Uterus (tissue), 4 donors: ENCODE data around the gene U2AF1L4. TPM values are rescaled to one million over a fixed set of nuclear protein-coding genes. Genes with fewer than 3 reads are reported as not detected.

Source experiments
- DNase-seq, 2 donors: peaks; one replicate each; pipeline ENCODE4 v3.0.0-alpha.2; 2019 to 2020
- H3K27ac ChIP-seq, 2 donors: fragments of 200-600 bp; sonication (generic); 1 replicate in 1 of 2; 2 replicates in 1 of 2; pipeline ENCODE4 v1.5.1; 2016 to 2018
- H3K27me3 ChIP-seq, 2 donors: fragments of 200-600 bp; sonication (generic); one replicate each; pipeline ENCODE4 v1.5.1; 2018 to 2019; ENCODE audit warnings: control low read depth in 1 of 2
- H3K36me3 ChIP-seq, 2 donors: fragments of 200-600 bp; sonication (generic); one replicate each; pipeline ENCODE4 v1.5.1; 2019; ENCODE audit warnings: control low read depth in 1 of 2
- H3K4me1 ChIP-seq, 2 donors: fragments of 200-600 bp; sonication (generic); one replicate each; pipeline ENCODE4 v1.5.1; 2018 to 2019; ENCODE audit warnings: control low read depth in 1 of 2
- H3K4me3 ChIP-seq, 2 donors: fragments of 200-600 bp; sonication (generic); 1 replicate in 1 of 2; 2 replicates in 1 of 2; pipeline ENCODE4 v1.5.1; 2018 to 2019; ENCODE audit warnings: mild to moderate bottlenecking in 1 of 2
- H3K9me3 ChIP-seq, 2 donors: fragments of 200-600 bp; sonication (generic); one replicate each; pipeline ENCODE4 v1.5.1; 2019; ENCODE audit warnings: control low read depth in 1 of 2
- POLR2A ChIP-seq, 2 donors: fragments of 450-650 bp; IDR thresholded peaks; one replicate each; pipeline ENCODE4 v1.6.1; 2016; ENCODE audit warnings: antibody characterized with exemption in 2 of 2, mild to moderate bottlenecking in 1 of 2, moderate library complexity in 1 of 2
- intact Hi-C: fragments of 100-400 bp; cut with DNase I; formaldehyde crosslinking; loops from one replicate; pipeline ENCODE4 v1.15.1; 2023; ENCODE audit warnings: low total_unique reads
- total RNA-seq, 4 donors: library from RNA; depleted of rRNA in 3 of 4; stranded (reverse); fragments of >200 nt in 3 of 4; gene quantifications; one replicate each; pipeline versions ENCODE4 v1.1.0 to v1.2.4, GENCODE V29; 2014 to 2023
- TF ChIP-seq, protein P1 (sequence below), 4 experiments: fragments of 200-600 bp in 2 of 4; fragments of 450-650 bp in 2 of 4; sonication (generic) in 2 of 4; IDR thresholded peaks; one replicate each; pipeline ENCODE4 v1.5.1; 2016 to 2019; ENCODE audit warnings: antibody characterized with exemption in 4 of 4, mild to moderate bottlenecking in 2 of 4, moderate library complexity in 1 of 4
- donor health status: DM: yes; HTN: yes; CAD: no.

U2AF1L4 gene
- total RNA-seq, 4 donors from 2014 or later: 6.5 to 116 (median 19.5) TPM

DNA sequence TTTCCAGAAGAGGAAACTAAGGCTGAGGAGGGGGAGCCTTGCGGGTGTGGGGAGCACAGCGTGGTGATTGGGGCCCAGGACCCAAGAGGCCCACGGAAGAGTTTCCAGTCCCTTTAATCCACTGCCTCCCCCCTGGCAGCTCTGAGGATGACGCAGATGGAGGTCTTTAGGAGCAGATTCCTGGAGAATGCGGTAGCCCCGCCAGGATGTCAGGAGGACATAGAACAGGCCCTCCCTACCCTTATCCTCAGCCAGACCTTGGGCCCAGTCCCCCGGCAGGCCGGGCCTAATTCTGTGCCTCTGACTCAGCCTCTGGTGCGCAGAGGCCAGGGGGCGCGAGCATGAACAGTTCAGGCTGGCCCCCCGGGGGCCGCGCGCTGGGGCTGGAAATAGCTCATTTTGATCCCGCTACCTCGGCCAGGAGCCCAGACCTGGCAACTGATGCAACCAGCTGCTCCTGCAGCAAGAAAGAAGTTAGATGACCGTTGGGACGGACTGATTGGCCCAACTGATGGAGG, 12.1 kb upstream of the U2AF1L4 start:
- TF ChIP-seq POLR2A (IDR thresholded peaks at IDR 0.05): peak; percentile 15 to 72
- TF ChIP-seq, protein P1, sequence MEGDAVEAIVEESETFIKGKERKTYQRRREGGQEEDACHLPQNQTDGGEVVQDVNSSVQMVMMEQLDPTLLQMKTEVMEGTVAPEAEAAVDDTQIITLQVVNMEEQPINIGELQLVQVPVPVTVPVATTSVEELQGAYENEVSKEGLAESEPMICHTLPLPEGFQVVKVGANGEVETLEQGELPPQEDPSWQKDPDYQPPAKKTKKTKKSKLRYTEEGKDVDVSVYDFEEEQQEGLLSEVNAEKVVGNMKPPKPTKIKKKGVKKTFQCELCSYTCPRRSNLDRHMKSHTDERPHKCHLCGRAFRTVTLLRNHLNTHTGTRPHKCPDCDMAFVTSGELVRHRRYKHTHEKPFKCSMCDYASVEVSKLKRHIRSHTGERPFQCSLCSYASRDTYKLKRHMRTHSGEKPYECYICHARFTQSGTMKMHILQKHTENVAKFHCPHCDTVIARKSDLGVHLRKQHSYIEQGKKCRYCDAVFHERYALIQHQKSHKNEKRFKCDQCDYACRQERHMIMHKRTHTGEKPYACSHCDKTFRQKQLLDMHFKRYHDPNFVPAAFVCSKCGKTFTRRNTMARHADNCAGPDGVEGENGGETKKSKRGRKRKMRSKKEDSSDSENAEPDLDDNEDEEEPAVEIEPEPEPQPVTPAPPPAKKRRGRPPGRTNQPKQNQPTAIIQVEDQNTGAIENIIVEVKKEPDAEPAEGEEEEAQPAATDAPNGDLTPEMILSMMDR (IDR thresholded peaks at IDR 0.05): peak in 2 of 4 experiments; percentile 8 to 16
- peak overlapping the region; percentile 94 to 96 for H3K4me3 ChIP-seq
- H3K9me3 ChIP-seq: no peaks in the 10 kb centered on the region
- H3K4me1 ChIP-seq: peaks cover 0 to 17% of the 10 kb centered on the region in 2 donors
- intact Hi-C loops: no loop called here
- no peaks in the 10 kb centered on the region for H3K27me3 ChIP-seq
- peak; percentile 97 to 98 for DNase-seq
- peak overlapping the region; percentile 98 to 99 for H3K27ac ChIP-seq
- no peaks in the 10 kb centered on the region for H3K36me3 ChIP-seq

DNA sequence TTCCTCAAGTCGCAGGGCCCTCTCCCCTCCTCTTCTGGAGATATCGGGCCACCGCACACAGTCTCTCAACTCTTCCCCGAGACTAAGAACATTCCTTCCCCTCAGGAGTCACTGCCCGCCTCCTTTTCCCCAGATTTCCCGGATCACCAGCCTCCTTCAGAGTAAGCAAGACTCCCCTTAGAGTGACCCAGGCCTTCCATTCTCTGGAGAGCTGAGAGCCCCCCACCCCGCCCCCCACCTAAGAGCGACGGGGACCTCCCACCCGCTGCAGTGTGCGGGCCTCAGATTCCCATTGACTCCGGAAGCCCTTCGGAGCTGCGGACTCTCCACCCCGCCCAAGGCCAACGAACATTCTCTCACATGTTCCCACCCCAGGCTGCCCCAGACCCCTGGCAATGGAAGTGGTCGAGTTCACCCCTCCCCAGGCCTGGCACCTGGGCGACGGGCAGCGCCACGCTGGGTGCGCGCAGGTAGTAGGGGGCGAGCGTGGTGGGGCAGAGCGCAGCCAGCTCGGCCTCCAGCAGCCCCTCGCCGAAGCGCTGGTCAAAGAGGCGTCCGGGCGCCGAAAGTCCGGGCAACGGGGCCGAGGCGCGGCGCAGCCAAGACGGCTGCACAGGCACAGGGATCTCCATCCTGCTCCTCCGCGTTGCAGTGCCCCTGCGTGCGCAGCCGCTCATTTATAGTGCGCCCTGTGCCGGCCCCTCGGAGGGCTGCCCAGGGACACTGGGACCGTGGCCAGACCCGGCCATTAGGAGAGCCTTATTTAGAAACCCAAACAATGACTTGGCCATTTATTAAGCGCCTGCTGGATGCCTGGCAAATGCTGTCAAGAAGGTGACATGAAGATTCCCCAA, 11.4 kb upstream of the U2AF1L4 start, which contains the start of gene HSPB6:
Gene HSPB6, minus strand, starts transcription at position 653 of the 854 bp plus-strand sequence. Its CDS starts 21 bp downstream, at position 632.
- H3K9me3 ChIP-seq: no peaks in the 10 kb centered on the region
- TF ChIP-seq POLR2A (IDR thresholded peaks at IDR 0.05): peak; percentile 22 to 79
- TF ChIP-seq, protein P1 (IDR thresholded peaks at IDR 0.05): no peak
- H3K4me3 ChIP-seq: peak within 1 kb of the TSS; percentile 94 to 96
- intact Hi-C loops: no loop called here
- no peaks in the 10 kb centered on the region for H3K27me3 ChIP-seq
- no peaks in the 10 kb centered on the region for H3K36me3 ChIP-seq
- DNase-seq: peak; percentile 82 to 91
- H3K27ac ChIP-seq: peak within 1 kb of the TSS; percentile 98 to 99
- H3K4me1 ChIP-seq: peaks cover 0 to 17% of the 10 kb centered on the region in 2 donors

DNA sequence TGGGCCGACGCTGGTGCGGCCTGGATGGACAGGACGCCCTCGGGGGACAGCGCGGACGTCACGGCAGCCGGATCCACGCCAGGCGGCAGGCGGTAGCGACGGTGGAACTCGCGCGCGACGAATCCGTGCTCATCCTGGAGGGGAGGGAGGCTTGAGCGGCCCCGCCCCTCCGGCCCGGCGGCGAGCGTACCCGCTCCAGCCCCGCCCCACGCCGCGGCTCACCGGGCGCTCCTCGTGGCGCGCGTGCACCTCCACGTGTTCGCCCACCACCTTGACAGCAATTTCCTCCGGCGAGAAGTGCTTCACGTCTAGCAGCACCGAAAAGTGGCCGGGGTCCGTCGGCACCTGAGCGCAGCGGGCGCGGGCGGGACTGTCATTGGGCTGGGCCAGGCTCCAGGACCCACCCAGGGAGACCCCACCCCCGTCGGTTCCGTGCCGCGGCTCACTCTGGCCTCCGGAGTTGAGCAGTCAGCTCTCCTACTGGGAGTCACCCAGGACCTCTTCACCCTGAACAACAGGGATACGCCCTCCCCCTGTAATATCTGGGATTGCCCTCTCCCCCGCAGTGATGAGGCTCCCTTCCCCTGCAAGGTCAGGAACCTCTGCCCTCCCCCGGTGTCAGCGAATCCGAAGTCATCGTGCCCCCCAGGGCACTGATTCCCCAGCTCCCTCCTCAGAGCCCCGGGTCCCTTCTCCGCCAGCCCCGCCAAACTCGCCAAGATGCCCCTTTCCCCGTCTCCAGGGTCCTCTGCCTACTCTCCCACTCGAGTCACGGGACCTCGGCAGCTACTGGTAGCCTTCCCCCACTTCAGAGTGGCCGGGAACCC, 10.5 kb upstream of the U2AF1L4 start:
- intact Hi-C loops: no loop called here
- peak overlapping the region; percentile 94 to 96 for H3K4me3 ChIP-seq
- H3K9me3 ChIP-seq: no peaks in the 10 kb centered on the region
- H3K27me3 ChIP-seq: no peaks in the 10 kb centered on the region
- peak overlapping the region; percentile 98 to 99 for H3K27ac ChIP-seq
- peak in 1 of 2 donors; percentile 66 for TF ChIP-seq POLR2A (IDR thresholded peaks at IDR 0.05)
- TF ChIP-seq, protein P1 (IDR thresholded peaks at IDR 0.05): peak in 1 of 4 experiments; percentile 5
- no peaks in the 10 kb centered on the region for H3K36me3 ChIP-seq
- peaks cover 0 to 17% of the 10 kb centered on the region in 2 donors for H3K4me1 ChIP-seq
- DNase-seq: peak; percentile 90 to 97

DNA sequence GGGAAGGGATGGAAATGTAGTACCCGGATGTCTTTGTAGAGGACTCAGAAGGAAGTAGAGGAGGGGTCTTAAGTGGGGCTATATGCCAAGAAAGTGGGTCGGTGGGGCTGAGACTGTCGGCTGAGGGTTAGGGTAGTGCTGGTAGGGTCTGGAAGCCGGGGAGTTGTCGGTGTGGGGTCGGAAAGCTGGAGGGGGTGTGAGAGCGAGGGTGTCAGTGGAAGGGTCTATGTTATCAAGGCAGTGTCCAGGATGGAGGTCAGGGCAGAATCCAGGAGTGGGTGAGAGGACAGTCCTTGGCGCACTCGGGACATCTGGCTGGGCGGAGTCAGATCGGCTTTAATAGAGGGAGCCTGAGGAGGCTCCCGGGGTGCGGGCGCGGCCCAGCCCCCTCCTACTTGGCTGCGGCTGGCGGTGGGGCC, 9.9 kb upstream of the U2AF1L4 start:
- H3K36me3 ChIP-seq: no peaks in the 10 kb centered on the region
- peaks cover 0 to 20% of the 10 kb centered on the region in 2 donors for H3K4me1 ChIP-seq

More for the DNA sequence above, 9.9 kb upstream of the U2AF1L4 start:
- Histone ChIP-seq H3K27me3 (no peaks in the 10 kb centered on the region), H3K27ac (peak overlapping the region; percentile 98 to 99), H3K9me3 (no peaks in the 10 kb centered on the region), H3K4me3 (peak overlapping the region; percentile 94 to 96)
- TF ChIP-seq, protein P1 (IDR thresholded peaks at IDR 0.05): no peak
- TF ChIP-seq POLR2A (IDR thresholded peaks at IDR 0.05): no peak
- no peak for DNase-seq
- intact Hi-C loops: no loop called here
